T-helper 1 cell treated with Interleukin-12 subunit alpha and Interleukin-12 subunit beta and Interleukin-4 antibody, amounts not matched to agents 30 ng/mL and 1 ng/mL, for 36 hours (primary cell): ENCODE data around the gene THBS4. TPM values are rescaled to one million over a fixed set of nuclear protein-coding genes. Genes with fewer than 3 reads are reported as not detected.
"Not testable (repeated sequence)": the region's sequence is repeated elsewhere in the genome, so short reads cannot be mapped to it uniquely, and the experiment has no call there.

ENCODE experiments used
- intact Hi-C: fragments of 100-400 bp; cut with micrococcal nuclease; formaldehyde crosslinking; loops from one replicate; pipeline ENCODE4 v1.15.1; 2024
- total RNA-seq: library from RNA; stranded (reverse); gene quantifications from 2 replicates; pipeline ENCODE4 v1.2.3, GENCODE V29; 2022

THBS4 gene
- total RNA-seq, 1 donor from 2014 or later: 1.1 TPM

GRCh38 chr5:80111376-80111990, 76.3 kb downstream of the THBS4 start:
- intact Hi-C loops: not testable (repeated sequence)

DNA sequence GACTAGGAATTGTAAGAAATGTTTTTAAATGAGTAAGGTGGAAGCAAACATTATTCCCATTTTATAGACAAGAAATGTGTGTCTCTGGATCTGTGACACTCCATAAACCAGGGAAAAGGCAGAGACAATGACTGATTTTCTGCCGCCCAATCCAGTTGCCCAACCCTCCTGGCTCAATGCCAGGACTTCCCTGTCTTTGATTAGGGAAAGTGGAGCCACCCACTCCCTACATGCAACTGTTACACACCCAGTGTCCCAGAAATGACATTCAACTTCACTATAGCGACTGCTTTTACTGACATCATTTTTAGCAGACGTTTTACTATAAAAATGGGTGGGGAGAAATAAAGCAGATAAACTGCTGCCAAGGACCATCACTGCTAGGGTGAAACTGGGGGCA, 79.7 kb downstream of the THBS4 start:
- intact Hi-C loops: no loop called here

GRCh38 chr5:80116000-80116399, 80.9 kb downstream of the THBS4 start:
- intact Hi-C loops: loop anchor here (2.0 kb wide), 1 partner anchor 21 kb away; no protein-coding TSS in a partner anchor

GRCh38 chr5:80116465-80116864, 81.3 kb downstream of the THBS4 start:
- intact Hi-C loops: loop anchor here (2.0 kb wide), 1 partner anchor 20 kb away; no protein-coding TSS in a partner anchor

DNA sequence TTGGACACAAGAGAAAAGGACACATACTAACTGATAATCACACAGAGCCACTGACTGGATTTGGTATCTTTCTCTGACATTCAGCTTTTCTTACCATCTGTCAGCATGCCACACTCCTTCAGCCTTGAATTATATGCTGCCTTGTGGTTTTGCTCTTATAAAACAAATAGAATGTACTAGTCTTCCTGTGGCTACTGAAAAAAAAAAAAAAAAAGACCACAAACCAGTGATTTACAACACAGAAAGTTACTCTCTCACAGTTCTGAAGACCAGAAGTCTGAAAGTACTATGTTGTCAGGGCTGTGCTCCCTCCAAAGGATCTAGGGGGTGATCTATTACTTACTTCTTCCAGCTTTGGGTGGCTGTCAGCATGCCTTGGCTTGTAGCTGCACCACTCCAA, 82.3 kb downstream of the THBS4 start:
- intact Hi-C loops: loop anchor here (2.0 kb wide), 1 partner anchor 19 kb away; no protein-coding TSS in a partner anchor

DNA sequence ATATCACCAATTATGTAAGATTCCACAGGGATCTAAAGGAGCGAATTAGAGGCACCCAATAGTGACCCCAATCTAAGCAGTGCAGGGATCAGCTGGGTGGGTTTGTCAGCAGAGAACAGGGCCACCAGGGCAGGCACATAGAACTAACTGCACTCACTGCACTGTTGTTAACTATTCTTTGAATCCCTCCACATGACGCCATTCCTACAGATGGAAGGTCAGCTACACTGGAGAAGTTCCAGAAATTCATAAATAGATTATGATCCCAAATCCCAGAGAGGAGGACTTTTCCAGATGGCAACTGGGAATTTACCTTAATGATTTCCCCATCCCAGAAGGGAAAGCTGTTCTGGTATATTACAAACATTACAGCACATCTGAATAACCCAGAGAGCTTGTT, 84.2 kb downstream of the THBS4 start:
- intact Hi-C loops: no loop called here

DNA sequence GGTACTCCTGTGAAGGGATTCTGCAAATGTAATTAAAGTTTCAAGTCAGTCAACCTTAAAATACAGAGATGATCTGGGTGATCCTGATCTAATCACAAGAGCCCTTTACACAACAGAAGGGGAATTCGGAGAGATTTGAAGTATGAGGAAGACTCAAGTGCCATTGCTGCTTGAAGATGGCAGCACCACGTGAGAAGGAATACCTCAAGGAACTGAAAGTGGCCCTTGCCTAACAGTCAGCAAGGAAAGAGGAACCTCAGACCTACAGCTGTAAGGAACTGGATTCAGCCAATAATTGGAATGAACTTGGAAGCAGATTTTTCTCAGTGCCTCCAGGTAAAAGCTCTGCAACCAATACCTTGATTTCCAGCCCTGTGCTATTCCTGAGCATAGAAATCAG, 87.4 kb downstream of the THBS4 start:
- intact Hi-C loops: loop anchor here (10.0 kb wide), 1 partner anchor 632 kb away; no protein-coding TSS in a partner anchor

DNA sequence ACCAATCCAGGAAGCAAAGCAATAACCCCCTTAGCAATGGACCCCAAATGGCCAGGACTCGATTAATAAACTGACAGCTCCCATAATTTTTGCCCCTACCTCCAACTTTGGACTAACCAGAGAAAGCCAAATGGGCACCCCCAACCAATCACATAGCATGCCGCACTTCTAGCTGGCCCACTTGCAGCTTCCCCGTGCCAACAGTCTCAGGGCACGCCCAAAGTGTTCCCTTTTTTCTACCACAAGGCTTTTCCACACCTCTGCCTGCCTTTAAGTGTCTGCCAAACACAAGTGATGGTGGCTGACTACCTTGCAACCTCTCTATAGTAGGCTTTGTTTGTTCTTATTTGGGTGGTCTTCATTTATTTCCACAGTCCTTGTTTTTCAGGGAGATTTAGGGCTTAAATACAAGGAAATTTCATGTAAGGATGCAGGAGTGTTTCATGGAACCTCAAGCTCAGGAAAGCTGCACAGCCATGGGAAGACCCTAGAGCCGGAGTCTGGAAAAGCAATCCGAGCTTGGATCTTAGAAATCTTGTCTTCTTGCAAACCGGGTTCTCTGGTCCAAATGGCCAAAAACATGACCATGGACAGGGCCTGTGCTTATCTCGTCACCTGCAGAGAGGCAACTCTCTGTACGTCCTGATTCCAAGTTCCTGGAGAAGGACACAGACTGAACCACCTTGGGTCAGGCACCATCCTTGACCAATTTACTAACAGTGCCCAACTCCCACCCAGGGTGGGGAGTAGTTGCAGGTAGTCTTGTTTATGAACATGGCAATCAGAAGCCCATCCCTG, 89.2 kb downstream of the THBS4 start:
- intact Hi-C loops: loop anchor here (10.0 kb wide), 1 partner anchor 630 kb away; no protein-coding TSS in a partner anchor

GRCh38 chr5:80125022-80125961, 90.1 kb downstream of the THBS4 start:
- intact Hi-C loops: loop anchor here (10.0 kb wide), 1 partner anchor 630 kb away; no protein-coding TSS in a partner anchor

GRCh38 chr5:80125962-80126480, 90.9 kb downstream of the THBS4 start:
- intact Hi-C loops: loop anchor here (1.0 to 10.0 kb wide), 4 partner anchors 10 to 629 kb away; no protein-coding TSS in a partner anchor

DNA sequence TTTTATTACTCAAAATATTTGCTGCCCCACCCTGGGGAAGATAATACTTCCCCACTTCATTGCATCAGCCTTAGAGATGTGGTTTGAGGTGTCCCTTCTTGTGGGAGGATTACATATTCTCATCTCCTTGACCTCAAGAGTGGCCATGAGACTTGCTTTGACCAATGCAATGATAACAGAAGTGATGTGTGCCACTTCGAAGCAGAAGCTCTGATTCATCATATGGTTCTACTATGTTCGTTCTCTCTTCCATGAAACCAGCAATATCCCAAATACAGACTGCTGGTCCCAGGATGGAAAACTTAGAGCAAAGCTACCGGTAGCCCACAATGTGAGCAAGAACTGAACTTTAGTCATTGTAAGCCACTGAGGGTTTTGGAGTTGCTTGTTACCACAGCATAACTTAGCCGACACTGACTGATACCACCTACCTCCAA, 92.0 kb downstream of the THBS4 start:
- intact Hi-C loops: loop anchor here (10.0 kb wide), 1 partner anchor 628 kb away; no protein-coding TSS in a partner anchor

DNA sequence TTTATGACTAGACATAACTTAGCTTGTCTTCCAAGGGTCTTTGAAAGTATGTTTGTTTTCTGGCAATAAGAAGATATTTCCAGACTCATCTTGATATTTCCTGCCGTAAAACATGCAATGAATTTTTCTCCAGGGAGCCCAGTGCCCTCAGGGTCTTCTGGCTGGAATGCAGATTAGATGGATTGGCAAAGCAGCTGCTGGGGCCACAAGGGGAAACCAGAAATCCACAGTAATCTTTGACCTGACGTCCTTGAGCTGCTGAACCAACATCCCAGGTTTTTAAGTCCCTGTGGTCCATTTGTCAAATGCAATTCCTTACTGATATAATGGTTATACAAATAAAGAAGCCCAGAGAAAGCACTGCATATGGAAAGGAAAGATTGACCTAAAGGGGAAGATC, 93.0 kb downstream of the THBS4 start:
- intact Hi-C loops: loop anchor here (10.0 kb wide), 1 partner anchor 627 kb away; no protein-coding TSS in a partner anchor

- intact Hi-C loops: loop anchor here (10.0 kb wide), 1 partner anchor 626 kb away; no protein-coding TSS in a partner anchor
Observed at GRCh38 chr5:80129146-80129545, 94.0 kb downstream of the THBS4 start.

Other genes starting within 250 kb of the THBS4 start
- 21.9 and 22.5 TPM in 2 replicates for gene MTX3, start 44.1 kb upstream of the THBS4 start, total RNA-seq
- 50.5 and 53.1 TPM in 2 replicates for gene SERINC5, start 220.7 kb downstream of the THBS4 start, total RNA-seq